Esophagus muscularis mucosa (tissue), 3 donors: ENCODE data around the gene XPNPEP2.

Experiments
- POLR2AphosphoS5 ChIP-seq, 2 donors: sonication (generic); formaldehyde crosslinking; IDR thresholded peaks; one replicate each; pipeline ENCODE4 v1.6.1; 2017; ENCODE audit warnings: antibody characterized with exemption in 2 of 2
- TF ChIP-seq, protein P1 (sequence below), 3 experiments: fragments of 200-600 bp in 2 of 3; fragments of 450-650 bp in 1 of 3; sonication (generic) in 2 of 3; IDR thresholded peaks; one replicate each; pipeline ENCODE4 v1.5.1; 2017 to 2019; ENCODE audit warnings: antibody characterized with exemption in 3 of 3, mild to moderate bottlenecking in 2 of 3, moderate library complexity in 1 of 3

DNA sequence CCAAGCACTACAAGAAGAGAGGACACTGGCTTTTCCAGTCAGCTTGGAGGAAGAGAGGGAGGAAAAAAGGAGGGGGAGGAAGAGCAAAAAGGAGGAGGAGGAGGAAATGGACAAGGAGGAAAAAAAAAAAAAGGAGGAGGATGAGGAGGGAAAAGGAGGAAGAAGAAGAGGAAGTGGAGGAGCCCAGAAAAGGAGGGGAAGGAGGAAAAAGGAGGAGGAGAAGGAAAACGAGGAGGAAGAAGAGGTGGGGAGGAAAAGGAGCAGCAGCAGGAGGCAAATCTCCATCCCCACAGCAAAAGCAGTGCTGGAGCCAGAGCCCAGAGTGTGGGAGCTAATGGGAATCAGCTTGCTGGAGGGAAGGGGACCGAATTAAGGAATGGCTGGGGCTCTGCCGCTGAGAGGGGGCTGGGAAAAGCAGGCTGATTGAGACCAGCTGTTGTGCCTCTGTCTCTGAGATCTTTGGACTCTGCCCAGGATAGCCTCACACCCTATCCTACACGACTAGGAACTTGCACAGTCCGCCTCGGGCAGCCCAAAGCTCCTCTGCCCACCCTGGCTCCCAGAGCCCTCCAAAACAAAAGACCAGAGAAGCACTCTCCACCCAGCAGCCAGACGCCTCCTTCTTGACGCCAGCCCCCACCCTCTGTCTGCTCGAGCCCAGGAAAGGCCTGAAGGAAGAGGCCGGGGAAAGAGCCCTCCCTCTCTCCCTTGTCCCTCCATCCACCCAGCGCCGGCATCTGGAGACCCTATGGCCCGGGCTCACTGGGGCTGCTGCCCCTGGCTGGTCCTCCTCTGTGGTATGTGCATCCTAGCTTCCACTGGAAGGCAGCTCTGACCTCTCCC is at the start of gene XPNPEP2:
- TF ChIP-seq, protein P1, sequence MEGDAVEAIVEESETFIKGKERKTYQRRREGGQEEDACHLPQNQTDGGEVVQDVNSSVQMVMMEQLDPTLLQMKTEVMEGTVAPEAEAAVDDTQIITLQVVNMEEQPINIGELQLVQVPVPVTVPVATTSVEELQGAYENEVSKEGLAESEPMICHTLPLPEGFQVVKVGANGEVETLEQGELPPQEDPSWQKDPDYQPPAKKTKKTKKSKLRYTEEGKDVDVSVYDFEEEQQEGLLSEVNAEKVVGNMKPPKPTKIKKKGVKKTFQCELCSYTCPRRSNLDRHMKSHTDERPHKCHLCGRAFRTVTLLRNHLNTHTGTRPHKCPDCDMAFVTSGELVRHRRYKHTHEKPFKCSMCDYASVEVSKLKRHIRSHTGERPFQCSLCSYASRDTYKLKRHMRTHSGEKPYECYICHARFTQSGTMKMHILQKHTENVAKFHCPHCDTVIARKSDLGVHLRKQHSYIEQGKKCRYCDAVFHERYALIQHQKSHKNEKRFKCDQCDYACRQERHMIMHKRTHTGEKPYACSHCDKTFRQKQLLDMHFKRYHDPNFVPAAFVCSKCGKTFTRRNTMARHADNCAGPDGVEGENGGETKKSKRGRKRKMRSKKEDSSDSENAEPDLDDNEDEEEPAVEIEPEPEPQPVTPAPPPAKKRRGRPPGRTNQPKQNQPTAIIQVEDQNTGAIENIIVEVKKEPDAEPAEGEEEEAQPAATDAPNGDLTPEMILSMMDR (IDR thresholded peaks at IDR 0.05), result no peak
- peak in 1 of 2 donors; percentile 30 for TF ChIP-seq POLR2AphosphoS5 (IDR thresholded peaks at IDR 0.05)
